ENCODE measurements around the gene STXBP2.

DNA sequence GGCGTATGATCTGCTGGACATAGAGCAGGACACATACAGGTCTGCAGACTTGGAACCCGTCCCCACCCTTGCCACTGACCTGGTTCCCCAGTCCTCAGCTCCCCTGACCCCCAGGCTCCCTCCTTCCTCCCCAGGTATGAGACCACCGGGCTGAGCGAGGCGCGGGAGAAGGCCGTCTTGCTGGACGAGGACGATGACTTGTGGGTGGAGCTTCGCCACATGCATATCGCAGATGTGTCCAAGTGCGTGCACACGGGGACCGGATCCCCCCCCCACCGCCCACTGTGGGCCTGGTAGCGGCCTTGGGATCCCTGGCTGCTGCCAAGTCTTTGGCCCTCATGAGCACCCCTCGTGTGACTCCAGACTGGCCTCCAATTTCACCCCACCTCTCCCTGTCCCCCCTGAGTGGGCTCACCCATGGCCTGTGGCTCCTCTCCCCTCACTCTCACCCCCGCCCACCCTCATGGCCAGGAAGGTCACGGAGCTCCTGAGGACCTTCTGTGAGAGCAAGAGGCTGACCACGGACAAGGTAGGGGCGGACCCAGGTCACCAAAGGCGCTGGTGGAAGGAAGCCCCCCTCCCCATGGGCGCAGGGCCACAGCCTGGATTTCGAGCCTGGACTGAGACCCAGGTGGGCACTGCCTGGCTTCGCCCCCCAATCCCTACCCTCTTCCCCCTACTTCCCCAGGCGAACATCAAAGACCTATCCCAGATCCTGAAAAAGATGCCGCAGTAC lies 5.6 kb downstream of the STXBP2 start:
- TF ChIP-seq POLR2AphosphoS5 (IDR thresholded peaks at IDR 0.05; ENCODE audit: borderline replicate concordance, low read depth, low read length) (no peak), EZH2 (IDR thresholded peaks at IDR 0.05) (no peak), FOXP2 (optimal IDR thresholded peaks at IDR 0.05; ENCODE audit: control extremely low read depth, extremely low read length, insufficient read depth) (no peak)
